ENCODE data around the gene GDNF. TPM values are rescaled to one million over a fixed set of nuclear protein-coding genes. Genes with fewer than 3 reads are reported as not detected.

Gene GDNF
- total RNA-seq, 3 donors from 2014 or later (not counting 1 experiment from before 2014, with no cell fraction given) = not detected

- peaks cover 2% of the 10 kb centered on the region in 2 donors for H3K27me3 Mint-ChIP-seq (ENCODE audit: low read depth in 2 of 2)
- no peaks in the 10 kb centered on the region for H3K36me3 Mint-ChIP-seq
- H3K36me3 ChIP-seq (ENCODE audit: control insufficient read depth, insufficient read depth, low read length) = no peaks in the 10 kb centered on the region
- ATAC-seq (no peak), DNase-seq (no peak)
- no peaks in the 10 kb centered on the region for H3K27me3 ChIP-seq (ENCODE audit: control insufficient read depth, insufficient read depth, low read length)
- no peaks in the 10 kb centered on the region for H3K4me1 Mint-ChIP-seq
- no peak overlapping the region for H3K27ac Mint-ChIP-seq
- no peak for TF ChIP-seq CTCF (IDR thresholded peaks at IDR 0.05)
- intact Hi-C loops (cut with micrococcal nuclease) = no loop called here
- no peak overlapping the region for H3K4me3 ChIP-seq (ENCODE audit: low read length)
- no peak overlapping the region for H3K4me3 Mint-ChIP-seq
- no peaks in the 10 kb centered on the region for H3K4me1 ChIP-seq (ENCODE audit: control insufficient read depth, insufficient read depth, low read length)
- no peaks in the 10 kb centered on the region for H3K9me3 ChIP-seq (ENCODE audit: control insufficient read depth, insufficient read depth, low read length)
- no peak overlapping the region for H3K27ac ChIP-seq (ENCODE audit: low read length)
- H3K9me3 Mint-ChIP-seq = peaks cover 0 to 5% of the 10 kb centered on the region in 2 donors
- WGBS (ENCODE audit: insufficient coverage) = 41% methylated on average over 3 of the region's 3 CpGs
Observed at GRCh38 chr5:37882636-37883035, 42.8 kb upstream of the GDNF start.

GRCh38 chr5:37881359-37881758 lies 41.5 kb upstream of the GDNF start:
- Histone ChIP-seq H3K36me3 (ENCODE audit: control insufficient read depth, insufficient read depth, low read length) (no peaks in the 10 kb centered on the region), H3K4me1 (ENCODE audit: control insufficient read depth, insufficient read depth, low read length) (no peaks in the 10 kb centered on the region), H3K4me3 (ENCODE audit: low read length) (no peak overlapping the region), H3K27me3 (ENCODE audit: control insufficient read depth, insufficient read depth, low read length) (no peaks in the 10 kb centered on the region), H3K27ac (ENCODE audit: low read length) (no peak overlapping the region), H3K9me3 (ENCODE audit: control insufficient read depth, insufficient read depth, low read length) (peaks cover 1% of the 10 kb centered on the region)
- no peak for ATAC-seq
- intact Hi-C loops (cut with micrococcal nuclease) = no loop called here
- Mint-ChIP-seq H3K36me3 (no peaks in the 10 kb centered on the region), H3K27ac (no peak overlapping the region), H3K4me3 (no peak overlapping the region), H3K27me3 (ENCODE audit: low read depth in 2 of 2) (peaks cover 0 to 2% of the 10 kb centered on the region in 2 donors), H3K9me3 (peaks cover 0 to 5% of the 10 kb centered on the region in 2 donors), H3K4me1 (no peaks in the 10 kb centered on the region)
- no peak for DNase-seq
- TF ChIP-seq CTCF (IDR thresholded peaks at IDR 0.05) = no peak
- 100% methylated on average over 1 of the region's 3 CpGs for WGBS (ENCODE audit: insufficient coverage)

GRCh38 chr5:37876943-37877342 lies 37.1 kb upstream of the GDNF start:
- Histone ChIP-seq H3K4me3 (ENCODE audit: low read length) (no peak overlapping the region), H3K36me3 (ENCODE audit: control insufficient read depth, insufficient read depth, low read length) (no peaks in the 10 kb centered on the region), H3K27ac (ENCODE audit: low read length) (no peak overlapping the region), H3K9me3 (ENCODE audit: control insufficient read depth, insufficient read depth, low read length) (peaks cover 3% of the 10 kb centered on the region), H3K27me3 (ENCODE audit: control insufficient read depth, insufficient read depth, low read length) (no peaks in the 10 kb centered on the region), H3K4me1 (ENCODE audit: control insufficient read depth, insufficient read depth, low read length) (no peaks in the 10 kb centered on the region)
- H3K27me3 Mint-ChIP-seq (ENCODE audit: low read depth in 2 of 2) = peaks cover 5 to 6% of the 10 kb centered on the region in 2 donors
- no peak overlapping the region for H3K27ac Mint-ChIP-seq
- no peak overlapping the region for H3K4me3 Mint-ChIP-seq
- DNase-seq (no peak), ATAC-seq (no peak)
- intact Hi-C loops (cut with micrococcal nuclease) = no loop called here
- H3K4me1 Mint-ChIP-seq = no peaks in the 10 kb centered on the region
- peaks cover 0 to 5% of the 10 kb centered on the region in 2 donors for H3K9me3 Mint-ChIP-seq
- TF ChIP-seq CTCF (IDR thresholded peaks at IDR 0.05) = no peak
- no peaks in the 10 kb centered on the region for H3K36me3 Mint-ChIP-seq
- WGBS (ENCODE audit: insufficient coverage) = 91% methylated on average over 3 of the region's 3 CpGs

- no peak overlapping the region for H3K4me3 Mint-ChIP-seq
- Histone ChIP-seq H3K4me1 (ENCODE audit: control insufficient read depth, insufficient read depth, low read length) (no peaks in the 10 kb centered on the region), H3K27ac (ENCODE audit: low read length) (no peak overlapping the region), H3K9me3 (ENCODE audit: control insufficient read depth, insufficient read depth, low read length) (peaks cover 3% of the 10 kb centered on the region), H3K27me3 (ENCODE audit: control insufficient read depth, insufficient read depth, low read length) (no peaks in the 10 kb centered on the region), H3K36me3 (ENCODE audit: control insufficient read depth, insufficient read depth, low read length) (no peaks in the 10 kb centered on the region), H3K4me3 (ENCODE audit: low read length) (no peak overlapping the region)
- no peak for TF ChIP-seq CTCF (IDR thresholded peaks at IDR 0.05)
- WGBS (ENCODE audit: insufficient coverage) = 91% methylated on average over 1 of the region's 1 CpG
- H3K36me3 Mint-ChIP-seq = no peaks in the 10 kb centered on the region
- DNase-seq (no peak), ATAC-seq (no peak)
- peaks cover 4 to 6% of the 10 kb centered on the region in 2 donors for H3K27me3 Mint-ChIP-seq (ENCODE audit: low read depth in 2 of 2)
- H3K9me3 Mint-ChIP-seq = peaks cover 0 to 5% of the 10 kb centered on the region in 2 donors
- no peaks in the 10 kb centered on the region for H3K4me1 Mint-ChIP-seq
- intact Hi-C loops (cut with micrococcal nuclease) = no loop called here
- H3K27ac Mint-ChIP-seq = no peak overlapping the region
Observed at GRCh38 chr5:37876245-37876644, 36.4 kb upstream of the GDNF start.
